Measurements from ENCODE around the gene ZBTB26. TPM values are rescaled to one million over a fixed set of nuclear protein-coding genes. Genes with fewer than 3 reads are reported as not detected.
"Not testable (repeated sequence)": the region's sequence is repeated elsewhere in the genome, so short reads cannot be mapped to it uniquely, and the experiment has no call there.

Gene ZBTB26
- polyA plus RNA-seq, 1 donor from 2014 or later, result 8.5 TPM

GRCh38 chr9:122912964-122913673 is 18.2 kb downstream of the ZBTB26 start, which contains the start of gene ZBTB6:
ZBTB6 (minus strand) TSS chr9:122913323; CDS start chr9:122912072, 1,251 bp downstream.
- Histone ChIP-seq H2AFZ (ENCODE audit: low read depth, low read length) (peak within 1 kb of the TSS; percentile 95), H3K4me2 (ENCODE audit: low read length) (peak within 1 kb of the TSS; percentile 96), H3F3A (ENCODE audit: insufficient read depth, low read length, poor library complexity, severe bottlenecking) (no peaks in the 10 kb centered on the region), H3K36me3 (ENCODE audit: insufficient read depth, low read length) (peaks cover 8% of the 10 kb centered on the region), H3K4me3 (ENCODE audit: low read length) (peak within 1 kb of the TSS; percentile 76), H3K79me2 (replicated peaks; ENCODE audit: insufficient read depth, low read length) (peaks cover 39% of the 10 kb centered on the region), H3K27me3 (ENCODE audit: insufficient read depth, low read depth, low read length) (no peaks in the 10 kb centered on the region), H4K20me1 (ENCODE audit: insufficient read depth) (no peaks in the 10 kb centered on the region), H3K9me3 (ENCODE audit: low read length) (no peaks in the 10 kb centered on the region), H3K27ac (ENCODE audit: low read length) (peak within 1 kb of the TSS; percentile 86), H3K9me2 (ENCODE audit: insufficient read depth, low read length) (no peaks in the 10 kb centered on the region), H3K9ac (ENCODE audit: low read length) (peak within 1 kb of the TSS; percentile 81)
- TF ChIP-seq MXI1 (conservative IDR thresholded peaks at IDR 0.05; ENCODE audit: poor library complexity, severe bottlenecking) (peak; percentile 68), CTCF (IDR thresholded peaks at IDR 0.05; ENCODE audit: poor library complexity, severe bottlenecking) (no peak), EZH2 (IDR thresholded peaks at IDR 0.05; ENCODE audit: borderline replicate concordance, insufficient read depth, low read length, poor library complexity, severe bottlenecking) (no peak), TAF1 (IDR thresholded peaks at IDR 0.05; ENCODE audit: low read depth) (no peak), RAD21 (conservative IDR thresholded peaks at IDR 0.05) (peak; percentile 31), POLR2AphosphoS5 (IDR thresholded peaks at IDR 0.05) (peak; percentile 78), REST (IDR thresholded peaks at IDR 0.05; ENCODE audit: borderline replicate concordance) (peak; percentile 16), SMC3 (conservative IDR thresholded peaks at IDR 0.05; ENCODE audit: poor library complexity) (peak; percentile 53), EP300 (conservative IDR thresholded peaks at IDR 0.05; ENCODE audit: poor library complexity, severe bottlenecking) (peak; percentile 31)

- Histone ChIP-seq H3K9me2 (ENCODE audit: insufficient read depth, low read length) (no peaks in the 10 kb centered on the region), H3K9ac (ENCODE audit: low read length) (peak overlapping the region; percentile 81), H3K9me3 (ENCODE audit: low read length) (no peaks in the 10 kb centered on the region), H4K20me1 (ENCODE audit: insufficient read depth) (no peaks in the 10 kb centered on the region), H3K27ac (ENCODE audit: low read length) (peak overlapping the region; percentile 86), H3K27me3 (ENCODE audit: insufficient read depth, low read depth, low read length) (no peaks in the 10 kb centered on the region), H2AFZ (ENCODE audit: low read depth, low read length) (peak overlapping the region; percentile 95), H3K4me2 (ENCODE audit: low read length) (peak overlapping the region; percentile 96), H3K36me3 (ENCODE audit: insufficient read depth, low read length) (peaks cover 8% of the 10 kb centered on the region), H3K79me2 (replicated peaks; ENCODE audit: insufficient read depth, low read length) (peaks cover 39% of the 10 kb centered on the region), H3F3A (ENCODE audit: insufficient read depth, low read length, poor library complexity, severe bottlenecking) (no peaks in the 10 kb centered on the region), H3K4me3 (ENCODE audit: low read length) (peak overlapping the region; percentile 76)
- TF ChIP-seq CTCF (IDR thresholded peaks at IDR 0.05; ENCODE audit: poor library complexity, severe bottlenecking), result no peak
- no peak for TF ChIP-seq SMC3 (conservative IDR thresholded peaks at IDR 0.05; ENCODE audit: poor library complexity)
- no peak for TF ChIP-seq EP300 (conservative IDR thresholded peaks at IDR 0.05; ENCODE audit: poor library complexity, severe bottlenecking)
- no peak for TF ChIP-seq TAF1 (IDR thresholded peaks at IDR 0.05; ENCODE audit: low read depth)
- no peak for TF ChIP-seq RAD21 (conservative IDR thresholded peaks at IDR 0.05)
- TF ChIP-seq REST (IDR thresholded peaks at IDR 0.05; ENCODE audit: borderline replicate concordance), result no peak
- no peak for TF ChIP-seq MXI1 (conservative IDR thresholded peaks at IDR 0.05; ENCODE audit: poor library complexity, severe bottlenecking)
- TF ChIP-seq POLR2AphosphoS5 (IDR thresholded peaks at IDR 0.05), result no peak
- TF ChIP-seq EZH2 (IDR thresholded peaks at IDR 0.05; ENCODE audit: borderline replicate concordance, insufficient read depth, low read length, poor library complexity, severe bottlenecking), result no peak
Measured at GRCh38 chr9:122912671-122912963, 18.7 kb downstream of the ZBTB26 start.

- H4K20me1 ChIP-seq (ENCODE audit: insufficient read depth); H3K27me3 ChIP-seq (ENCODE audit: insufficient read depth, low read depth, low read length); H3K36me3 ChIP-seq (ENCODE audit: insufficient read depth, low read length); H3K9me2 ChIP-seq (ENCODE audit: insufficient read depth, low read length); H3K9me3 ChIP-seq (ENCODE audit: low read length): not testable (repeated sequence)
- Histone ChIP-seq H3K9ac (ENCODE audit: low read length) (peak overlapping the region; percentile 96), H3K79me2 (replicated peaks; ENCODE audit: insufficient read depth, low read length) (peaks cover 57% of the 10 kb centered on the region), H3K4me2 (ENCODE audit: low read length) (peak overlapping the region; percentile 87), H3F3A (ENCODE audit: insufficient read depth, low read length, poor library complexity, severe bottlenecking) (peaks cover 11% of the 10 kb centered on the region), H3K27ac (ENCODE audit: low read length) (peak overlapping the region; percentile 94), H3K4me3 (ENCODE audit: low read length) (peak overlapping the region; percentile 83), H2AFZ (ENCODE audit: low read depth, low read length) (peak overlapping the region; percentile 88)
Measured at GRCh38 chr9:122906122-122906521, 25.2 kb downstream of the ZBTB26 start.

Measured in neural cell (in vitro differentiated cells).